ENCODE data around the gene LRRC4. TPM values are rescaled to one million over a fixed set of nuclear protein-coding genes. Genes with fewer than 3 reads are reported as not detected.

LRRC4 gene
- total RNA-seq, 1 experiment from 2014 or later = 0.39 TPM

- ChIA-PET POLR2A (ENCODE audit: unreplicated experiment) (no interaction called here), CTCF (no interaction called here)
Observed at GRCh38 chr7:128076796-128077271, 45.6 kb upstream of the LRRC4 start.

GRCh38 chr7:128076196-128076795 is 45.1 kb upstream of the LRRC4 start:
- TF ChIP-seq CTCF (conservative IDR thresholded peaks at IDR 0.05) = no peak
- TF ChIP-seq EZH2 (IDR thresholded peaks at IDR 0.05; ENCODE audit: low read depth) = no peak
- Histone ChIP-seq H3F3A (ENCODE audit: insufficient read depth, low read depth) (no peaks in the 10 kb centered on the region), H3K9me2 (ENCODE audit: insufficient read depth) (no peaks in the 10 kb centered on the region), H3K36me3 (ENCODE audit: low read depth) (no peaks in the 10 kb centered on the region), H3K4me1 (replicated peaks; ENCODE audit: insufficient read depth) (no peaks in the 10 kb centered on the region), H3K9me3 (ENCODE audit: insufficient read depth, low read depth) (no peaks in the 10 kb centered on the region), H3K4me3 (no peak overlapping the region), H4K20me1 (ENCODE audit: insufficient read depth) (no peaks in the 10 kb centered on the region), H3K27ac (no peak overlapping the region), H3K79me2 (ENCODE audit: low read depth) (no peaks in the 10 kb centered on the region), H3K4me2 (no peak overlapping the region), H3K27me3 (ENCODE audit: insufficient read depth, low read depth) (no peaks in the 10 kb centered on the region), H2AFZ (no peak overlapping the region)
- no TSS peak for BruUV-seq (replicated peaks)
- CTCF ChIA-PET = no interaction called here
- POLR2A ChIA-PET (ENCODE audit: unreplicated experiment) = no interaction called here
- no peak for DNase-seq
- intact Hi-C loops (cut with micrococcal nuclease; ENCODE audit: unreplicated experiment) = no loop called here

More at GRCh38 chr7:128076796-128077271, 45.6 kb upstream of the LRRC4 start:
- Histone ChIP-seq H3K4me1 (replicated peaks; ENCODE audit: insufficient read depth) (no peaks in the 10 kb centered on the region), H3K9me3 (ENCODE audit: insufficient read depth, low read depth) (no peaks in the 10 kb centered on the region), H3K27ac (no peak overlapping the region), H3K4me2 (no peak overlapping the region), H3K36me3 (ENCODE audit: low read depth) (no peaks in the 10 kb centered on the region), H2AFZ (no peak overlapping the region), H4K20me1 (ENCODE audit: insufficient read depth) (no peaks in the 10 kb centered on the region), H3F3A (ENCODE audit: insufficient read depth, low read depth) (no peaks in the 10 kb centered on the region), H3K9me2 (ENCODE audit: insufficient read depth) (no peaks in the 10 kb centered on the region), H3K4me3 (no peak overlapping the region), H3K27me3 (ENCODE audit: insufficient read depth, low read depth) (no peaks in the 10 kb centered on the region), H3K79me2 (ENCODE audit: low read depth) (no peaks in the 10 kb centered on the region)
- intact Hi-C loops (cut with micrococcal nuclease; ENCODE audit: unreplicated experiment) = no loop called here
- TF ChIP-seq EZH2 (IDR thresholded peaks at IDR 0.05; ENCODE audit: low read depth) (no peak), CTCF (conservative IDR thresholded peaks at IDR 0.05) (no peak)
- BruUV-seq (replicated peaks) = no TSS peak
- DNase-seq = peak in 1 of 2 experiments; percentile 23

GRCh38 chr7:128075242-128076095 is 44.2 kb upstream of the LRRC4 start:
- no peak overlapping the region for H3K4me3 ChIP-seq
- H3K4me2 ChIP-seq = no peak overlapping the region
- no peaks in the 10 kb centered on the region for H3K4me1 ChIP-seq (replicated peaks; ENCODE audit: insufficient read depth)
- no peak overlapping the region for H3K27ac ChIP-seq
- H4K20me1 ChIP-seq (ENCODE audit: insufficient read depth) = no peaks in the 10 kb centered on the region
- CTCF ChIA-PET = no interaction called here
- no peak overlapping the region for H2AFZ ChIP-seq
- intact Hi-C loops (cut with micrococcal nuclease; ENCODE audit: unreplicated experiment) = no loop called here
- H3K9me3 ChIP-seq (ENCODE audit: insufficient read depth, low read depth) = no peaks in the 10 kb centered on the region
- no peaks in the 10 kb centered on the region for H3K36me3 ChIP-seq (ENCODE audit: low read depth)
- TF ChIP-seq EZH2 (IDR thresholded peaks at IDR 0.05; ENCODE audit: low read depth) (no peak), CTCF (conservative IDR thresholded peaks at IDR 0.05) (no peak)
- no peaks in the 10 kb centered on the region for H3K79me2 ChIP-seq (ENCODE audit: low read depth)
- no peak for DNase-seq
- no peaks in the 10 kb centered on the region for H3F3A ChIP-seq (ENCODE audit: insufficient read depth, low read depth)
- no TSS peak for BruUV-seq (replicated peaks)
- POLR2A ChIA-PET (ENCODE audit: unreplicated experiment) = interaction anchor here (0.6 kb wide), 1 partner anchor 37 kb away, joined by 3 read pairs; no protein-coding TSS in a partner anchor
- H3K27me3 ChIP-seq (ENCODE audit: insufficient read depth, low read depth) = no peaks in the 10 kb centered on the region
- no peaks in the 10 kb centered on the region for H3K9me2 ChIP-seq (ENCODE audit: insufficient read depth)
